ENCODE results near the gene SLA2.

Gene SLA2

GRCh38 chr20:36605399-36606157 is 40.4 kb downstream of the SLA2 start, which contains the start of gene RAB5IF:
RAB5IF (plus strand) TSS chr20:36605779; CDS start chr20:36605952, 173 bp downstream.
- peak within 1 kb of the TSS; percentile 95 for H3K27ac Mint-ChIP-seq

DNA sequence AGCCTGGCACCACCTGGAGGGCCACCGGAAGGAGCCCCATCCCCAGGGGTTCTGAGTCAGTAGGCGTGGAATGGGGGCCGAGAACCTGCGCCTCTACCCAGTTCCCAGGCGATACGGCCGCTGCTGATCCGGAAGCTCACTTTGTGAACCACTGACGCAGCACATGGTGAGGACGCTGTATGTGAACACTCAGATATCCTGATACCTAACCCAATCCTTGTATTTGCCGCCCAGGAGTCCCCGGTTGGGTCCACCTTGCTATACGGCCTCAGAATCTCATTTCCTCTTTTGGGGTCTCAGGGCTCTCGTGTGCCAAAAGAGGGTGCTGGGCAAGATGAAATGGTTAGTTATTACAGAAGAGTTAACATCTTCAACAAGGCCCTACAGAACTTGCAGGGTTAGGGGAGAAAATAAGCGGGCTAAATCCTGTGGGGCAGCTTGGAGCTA is 41.0 kb downstream of the SLA2 start:
- H3K4me3 Mint-ChIP-seq = peak overlapping the region; percentile 94
- H3K9me3 Mint-ChIP-seq = no peaks in the 10 kb centered on the region
- H3K27ac Mint-ChIP-seq = peak overlapping the region; percentile 95
- ATAC-seq = peak; percentile 71
- peaks cover 54% of the 10 kb centered on the region for H3K4me1 Mint-ChIP-seq
- peaks cover 16% of the 10 kb centered on the region for H3K36me3 Mint-ChIP-seq
- no peaks in the 10 kb centered on the region for H3K27me3 Mint-ChIP-seq

More at GRCh38 chr20:36605399-36606157, 40.4 kb downstream of the SLA2 start, which contains the start of gene RAB5IF:
- H3K36me3 Mint-ChIP-seq = peaks cover 16% of the 10 kb centered on the region
- no peaks in the 10 kb centered on the region for H3K9me3 Mint-ChIP-seq
- ATAC-seq = peak; percentile 94
- no peaks in the 10 kb centered on the region for H3K27me3 Mint-ChIP-seq
- peaks cover 48% of the 10 kb centered on the region for H3K4me1 Mint-ChIP-seq
- H3K4me3 Mint-ChIP-seq = peak within 1 kb of the TSS; percentile 94

GRCh38 chr20:36601540-36601939 is 44.5 kb downstream of the SLA2 start:
- H3K27ac Mint-ChIP-seq = peak overlapping the region; percentile 24
- H3K9me3 Mint-ChIP-seq = no peaks in the 10 kb centered on the region
- peaks cover 57% of the 10 kb centered on the region for H3K4me1 Mint-ChIP-seq
- no peak for ATAC-seq
- no peaks in the 10 kb centered on the region for H3K27me3 Mint-ChIP-seq
- H3K4me3 Mint-ChIP-seq = no peak overlapping the region
- no peaks in the 10 kb centered on the region for H3K36me3 Mint-ChIP-seq

- Mint-ChIP-seq H3K27me3 (no peaks in the 10 kb centered on the region), H3K4me1 (peaks cover 59% of the 10 kb centered on the region), H3K9me3 (no peaks in the 10 kb centered on the region), H3K4me3 (peak overlapping the region; percentile 26), H3K36me3 (no peaks in the 10 kb centered on the region), H3K27ac (peak overlapping the region; percentile 75)
- peak; percentile 21 for ATAC-seq
These were observed 46.1 kb downstream of the SLA2 start for GRCh38 chr20:36599912-36600345.

DNA sequence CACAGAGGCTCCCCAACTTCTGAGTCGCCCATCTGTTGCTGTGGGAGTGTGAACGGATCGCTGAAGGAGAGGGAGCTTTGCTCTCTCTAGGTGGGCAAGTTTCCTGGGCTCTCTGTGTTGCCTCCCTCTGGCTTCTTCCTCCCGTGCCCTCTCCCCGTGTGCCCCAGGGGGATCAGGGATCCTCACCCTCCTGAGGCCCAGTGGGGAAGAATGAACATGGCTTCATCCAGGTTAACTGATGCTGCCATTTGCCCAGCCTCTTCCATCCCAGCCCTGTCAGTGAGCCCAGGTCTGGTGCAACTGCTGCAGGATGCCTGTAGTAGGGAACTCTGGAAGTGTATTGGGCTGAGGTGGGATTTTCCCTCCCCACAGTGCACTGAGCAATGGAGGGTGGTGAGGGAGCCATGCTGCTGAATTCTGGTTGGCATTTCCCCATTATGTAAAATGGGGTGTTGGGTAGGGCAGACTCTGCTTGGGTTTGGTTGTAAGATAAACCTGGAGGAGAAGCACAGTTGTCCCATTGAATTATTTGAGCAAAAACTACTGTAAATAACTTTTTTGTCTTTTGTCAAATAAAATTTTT is 52.6 kb downstream of the SLA2 start:
- ATAC-seq = no peak
- Mint-ChIP-seq H3K4me1 (peaks cover 56% of the 10 kb centered on the region), H3K4me3 (no peak overlapping the region)

GRCh38 chr20:36591854-36592641 is 53.9 kb downstream of the SLA2 start:
- Mint-ChIP-seq H3K27ac (peak overlapping the region; percentile 98), H3K4me1 (peaks cover 62% of the 10 kb centered on the region), H3K9me3 (no peaks in the 10 kb centered on the region), H3K4me3 (no peak overlapping the region), H3K27me3 (no peaks in the 10 kb centered on the region), H3K36me3 (peaks cover 40% of the 10 kb centered on the region)
- ATAC-seq = no peak

More for the DNA sequence above, 52.6 kb downstream of the SLA2 start:
- Mint-ChIP-seq H3K27ac (peak overlapping the region; percentile 98), H3K36me3 (peaks cover 34% of the 10 kb centered on the region), H3K27me3 (no peaks in the 10 kb centered on the region), H3K9me3 (no peaks in the 10 kb centered on the region)

DNA sequence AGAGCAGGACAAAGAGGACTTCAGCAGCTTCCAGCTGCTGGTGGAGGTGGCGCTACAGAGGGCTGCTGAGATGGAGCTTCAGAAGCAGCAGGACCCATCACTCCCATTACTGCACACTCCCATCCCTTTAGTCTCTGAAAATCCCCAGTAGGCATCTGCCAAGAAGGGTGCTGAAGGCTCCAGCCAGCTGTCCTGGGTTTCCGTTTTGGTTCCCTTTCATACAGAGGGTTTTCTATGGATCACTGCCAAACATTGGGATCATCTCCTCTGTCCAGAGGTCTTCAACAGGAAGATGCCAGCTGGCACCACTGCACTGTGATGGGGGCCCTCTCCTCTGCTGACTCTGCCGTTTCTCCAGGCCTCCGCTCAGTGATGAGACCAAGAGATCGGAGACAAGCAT is 54.7 kb downstream of the SLA2 start:
- Mint-ChIP-seq H3K9me3 (no peaks in the 10 kb centered on the region), H3K27me3 (no peaks in the 10 kb centered on the region), H3K36me3 (peaks cover 41% of the 10 kb centered on the region), H3K4me3 (no peak overlapping the region), H3K27ac (peak overlapping the region; percentile 98), H3K4me1 (peaks cover 66% of the 10 kb centered on the region)
- no peak for ATAC-seq

DNA sequence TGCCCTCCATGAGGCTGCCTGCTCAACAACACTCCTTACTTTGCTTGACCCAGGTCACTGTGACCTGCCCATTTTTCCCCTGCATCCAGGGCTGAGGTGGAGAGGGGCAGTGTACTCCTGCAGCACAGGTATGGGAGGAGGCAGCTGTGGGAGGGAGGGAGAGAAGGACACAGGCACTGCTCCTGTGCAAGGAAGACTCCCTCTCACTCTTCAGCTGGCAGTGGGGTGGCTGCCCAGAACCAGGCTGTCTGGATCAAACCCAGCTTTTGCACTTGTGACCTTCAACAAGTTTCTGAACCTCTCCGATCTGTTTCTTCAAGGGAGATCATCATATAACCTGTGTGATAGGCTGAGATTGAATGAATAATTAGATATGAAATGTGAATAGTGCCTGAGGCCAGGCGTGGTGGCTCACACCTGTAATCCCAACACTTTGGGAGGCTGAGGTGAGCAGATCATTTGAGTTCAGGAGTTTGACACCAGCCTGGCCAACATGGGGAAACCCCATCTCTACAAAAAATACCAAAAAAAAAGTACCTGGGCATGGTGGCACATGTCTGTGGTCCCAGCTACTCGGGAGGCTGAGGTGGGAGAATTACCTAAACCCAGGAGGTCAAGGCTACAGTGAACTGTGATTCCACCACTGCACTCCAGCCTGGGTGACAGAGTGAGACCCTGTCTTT is 58.5 kb downstream of the SLA2 start:
- Mint-ChIP-seq H3K4me3 (no peak overlapping the region), H3K27me3 (no peaks in the 10 kb centered on the region), H3K27ac (peak overlapping the region; percentile 30), H3K4me1 (peaks cover 31% of the 10 kb centered on the region), H3K36me3 (peaks cover 43% of the 10 kb centered on the region), H3K9me3 (no peaks in the 10 kb centered on the region)
- no peak for ATAC-seq

DNA sequence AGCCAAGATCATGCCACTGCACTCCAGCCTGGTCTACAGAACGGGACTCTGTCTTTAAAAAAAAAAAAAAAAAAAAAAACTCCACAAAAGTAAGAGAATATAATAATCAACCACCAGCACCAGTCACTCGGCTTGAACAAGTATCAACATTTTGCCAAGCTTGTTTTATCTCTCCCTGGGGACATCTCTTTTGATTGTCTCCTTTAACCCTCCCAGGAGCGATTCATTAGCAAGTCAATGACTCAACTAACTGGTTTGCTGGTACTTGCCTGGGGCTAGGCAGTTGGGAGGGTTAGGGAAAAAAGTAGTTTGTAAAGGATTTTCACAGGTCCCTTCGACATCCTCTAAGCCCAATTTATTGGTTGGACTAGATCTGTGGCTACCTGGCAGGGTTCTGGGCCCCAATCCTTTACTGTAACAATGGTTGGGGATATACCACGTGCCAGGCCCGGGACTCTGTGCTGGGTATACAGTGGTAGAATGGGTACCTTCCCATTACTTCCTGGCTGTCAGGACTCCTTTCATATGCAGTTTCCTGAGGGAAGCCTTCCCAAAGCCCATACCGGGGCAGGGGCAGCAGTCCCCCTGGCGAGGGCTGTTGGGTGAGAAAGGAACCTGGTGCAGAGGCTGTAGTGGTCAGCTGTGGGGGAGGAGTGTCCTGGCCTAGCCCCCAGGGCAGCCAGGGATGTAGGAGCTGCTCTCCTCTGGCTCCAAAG is 60.4 kb downstream of the SLA2 start:
- H3K27ac Mint-ChIP-seq = peak overlapping the region; percentile 57
- ATAC-seq = no peak
- no peaks in the 10 kb centered on the region for H3K27me3 Mint-ChIP-seq
- peaks cover 12% of the 10 kb centered on the region for H3K4me1 Mint-ChIP-seq
- no peak overlapping the region for H3K4me3 Mint-ChIP-seq
- peaks cover 27% of the 10 kb centered on the region for H3K36me3 Mint-ChIP-seq
- no peaks in the 10 kb centered on the region for H3K9me3 Mint-ChIP-seq

DNA sequence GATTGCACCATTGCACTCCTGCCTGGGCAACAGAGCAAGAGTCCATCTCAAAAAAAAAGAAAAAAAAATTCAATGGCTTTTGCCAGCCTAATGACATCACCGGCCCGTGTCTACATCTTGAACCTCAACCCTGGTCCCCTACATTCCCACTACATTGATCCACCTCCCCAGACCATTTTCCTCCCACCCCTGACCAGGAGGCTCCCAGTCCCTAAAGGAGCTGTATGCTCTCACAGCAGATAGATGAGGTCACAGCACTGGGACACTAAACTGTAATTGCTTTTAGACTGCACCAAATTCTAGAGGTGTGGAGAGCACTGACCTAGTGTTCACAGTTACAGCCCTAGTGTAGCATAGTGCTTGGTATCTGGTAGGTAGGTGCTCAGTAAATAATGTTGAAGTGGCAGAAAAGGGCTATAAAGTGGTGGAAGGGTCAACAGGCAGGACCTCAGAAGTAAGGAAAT is 61.9 kb downstream of the SLA2 start:
- peak overlapping the region; percentile 58 for H3K27ac Mint-ChIP-seq
- no peak for ATAC-seq
- peaks cover 12% of the 10 kb centered on the region for H3K4me1 Mint-ChIP-seq
- no peaks in the 10 kb centered on the region for H3K9me3 Mint-ChIP-seq
- H3K4me3 Mint-ChIP-seq = no peak overlapping the region
- no peaks in the 10 kb centered on the region for H3K27me3 Mint-ChIP-seq
- peaks cover 30% of the 10 kb centered on the region for H3K36me3 Mint-ChIP-seq

- ATAC-seq = no peak
- H3K27me3 Mint-ChIP-seq = no peaks in the 10 kb centered on the region
- peaks cover 12% of the 10 kb centered on the region for H3K4me1 Mint-ChIP-seq
- H3K9me3 Mint-ChIP-seq = no peaks in the 10 kb centered on the region
- peak overlapping the region; percentile 37 for H3K27ac Mint-ChIP-seq
- H3K36me3 Mint-ChIP-seq = peaks cover 30% of the 10 kb centered on the region
- H3K4me3 Mint-ChIP-seq = no peak overlapping the region
These were observed 63.2 kb downstream of the SLA2 start for GRCh38 chr20:36582821-36583220.

GRCh38 chr20:36582322-36582721 is 63.7 kb downstream of the SLA2 start:
- Mint-ChIP-seq H3K36me3 (peaks cover 26% of the 10 kb centered on the region), H3K27ac (peak overlapping the region; percentile 37), H3K4me1 (peaks cover 7% of the 10 kb centered on the region), H3K27me3 (no peaks in the 10 kb centered on the region), H3K9me3 (no peaks in the 10 kb centered on the region), H3K4me3 (no peak overlapping the region)
- ATAC-seq = no peak

- no peak overlapping the region for H3K4me3 Mint-ChIP-seq
- H3K4me1 Mint-ChIP-seq = peaks cover 16% of the 10 kb centered on the region
- no peak for ATAC-seq
- H3K27ac Mint-ChIP-seq = peak overlapping the region; percentile 14
- H3K9me3 Mint-ChIP-seq = no peaks in the 10 kb centered on the region
- H3K27me3 Mint-ChIP-seq = no peaks in the 10 kb centered on the region
- H3K36me3 Mint-ChIP-seq = peaks cover 23% of the 10 kb centered on the region
These were observed 65.9 kb downstream of the SLA2 start for GRCh38 chr20:36579996-36580545.

Measured in stimulated activated memory B cell treated with anti-CD40 and anti-IgM and Interleukin-4, amounts not matched to agents 10 μg/mL and 1 μg/mL and 100 μg/mL, for 72 hours (primary cell).